ENCODE results near the gene SFSWAP. TPM values are rescaled to one million over a fixed set of nuclear protein-coding genes. Genes with fewer than 3 reads are reported as not detected.

Gene SFSWAP
- total and polyA plus RNA-seq, 2 of the 13 experiments (the other 11 are each of a cell fraction or from before 2014, with no cell fraction given) = 17.1 to 27.7 TPM

GRCh38 chr12:131752451-131752850 lies 41.6 kb downstream of the SFSWAP start:
- Histone ChIP-seq H3K9me3 (ENCODE audit: low read length) (no peaks in the 10 kb centered on the region), H3K4me1 (ENCODE audit: insufficient read depth, low read length) (no peaks in the 10 kb centered on the region), H3K36me3 (replicated peaks in 1 of 2; ENCODE audit: control insufficient read depth in 1 of 2, insufficient read depth in 2 of 2, low read length in 2 of 2) (peaks cover 31 to 80% of the 10 kb centered on the region in 2 experiments), H3K4me2 (ENCODE audit: low read depth, low read length) (no peak overlapping the region), H3K27me3 (ENCODE audit: control insufficient read depth in 1 of 2, insufficient read depth in 2 of 2, low read length in 2 of 2) (no peaks in the 10 kb centered on the region), H2AFZ (ENCODE audit: low read length) (no peak overlapping the region), H3K4me3 (replicated peaks in 1 of 3; ENCODE audit: insufficient read depth in 1 of 3, low read depth in 2 of 3, low read length in 3 of 3) (no peak overlapping the region), H3K27ac (ENCODE audit: extremely low read length, insufficient read depth, low read length) (no peak overlapping the region), H3K79me2 (ENCODE audit: insufficient read depth, low read length) (no peaks in the 10 kb centered on the region), H4K20me1 (ENCODE audit: insufficient read depth, low read length) (no peaks in the 10 kb centered on the region), H3K9ac (ENCODE audit: insufficient read depth, low read depth, low read length) (no peak overlapping the region)
- DNase-seq (ENCODE audit: low spot score) = no peak
- CTCF ChIA-PET (ENCODE audit: low intra/inter-chr PET ratio, low total read pairs) = no interaction called here
- no peak for ATAC-seq
- no peak for FAIRE-seq
- in situ Hi-C loops (cut with HindIII; ENCODE audit: extremely low pct_ligation_motif_present, low pct_unique_long_range_greater_than_20kb) (no loop called here), intact Hi-C loops (cut with micrococcal nuclease; ENCODE audit: unreplicated experiment) (no loop called here)
- WGBS (ENCODE audit: low lambda C conversion rate) = 100% methylated on average over 11 of the region's 11 CpGs
- POLR2A ChIA-PET = no interaction called here
- TF ChIP-seq SSRP1 (CRISPR knock-in tag; IDR thresholded peaks at IDR 0.05) = no peak
- no TSS peak for BruUV-seq (replicated peaks)

DNA sequence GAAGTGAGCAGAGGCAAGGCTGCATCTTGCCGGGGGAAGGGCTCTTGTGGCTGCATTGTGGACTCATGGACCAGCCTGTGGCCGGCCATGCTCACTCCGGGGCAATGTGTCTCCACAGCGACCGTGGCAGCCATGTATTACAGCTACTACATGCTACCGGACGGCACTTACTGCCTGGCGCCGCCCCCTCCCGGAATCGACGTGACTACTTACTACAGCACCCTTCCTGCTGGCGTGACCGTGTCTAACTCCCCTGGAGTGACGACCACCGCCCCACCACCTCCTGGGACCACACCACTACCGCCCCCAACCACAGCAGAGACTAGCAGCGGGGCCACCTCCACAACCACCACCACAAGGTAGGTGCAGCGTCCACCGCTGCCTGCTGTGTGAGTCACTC lies 42.1 kb downstream of the SFSWAP start:
- FAIRE-seq = no peak
- intact Hi-C loops (cut with micrococcal nuclease; ENCODE audit: unreplicated experiment) = no loop called here

DNA sequence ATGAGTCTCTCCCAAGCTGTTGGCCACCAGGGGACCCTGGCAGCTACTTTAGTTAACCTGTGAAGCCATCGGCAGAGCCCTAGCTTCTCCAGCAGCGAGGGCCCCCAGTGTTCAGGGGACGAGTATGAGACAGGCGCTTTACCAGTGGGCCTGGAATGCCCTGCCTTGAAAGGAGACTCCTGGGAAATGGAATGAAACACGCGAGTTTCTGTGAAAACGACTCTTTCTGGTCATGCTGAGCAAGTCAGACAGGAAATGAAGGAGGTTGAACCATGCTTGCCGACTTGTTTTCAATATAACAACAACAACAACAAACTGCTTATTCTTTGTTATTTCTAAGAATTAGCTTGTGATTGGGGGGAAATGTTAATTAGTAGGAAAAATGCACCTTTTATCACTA lies 42.9 kb downstream of the SFSWAP start:
- Histone ChIP-seq H3K4me1 (ENCODE audit: insufficient read depth, low read length) (no peaks in the 10 kb centered on the region), H3K36me3 (replicated peaks in 1 of 2; ENCODE audit: control insufficient read depth in 1 of 2, insufficient read depth in 2 of 2, low read length in 2 of 2) (peaks cover 36 to 86% of the 10 kb centered on the region in 2 experiments), H3K4me3 (replicated peaks in 1 of 3; ENCODE audit: insufficient read depth in 1 of 3, low read depth in 2 of 3, low read length in 3 of 3) (no peak overlapping the region), H3K79me2 (ENCODE audit: insufficient read depth, low read length) (no peaks in the 10 kb centered on the region), H3K27ac (ENCODE audit: extremely low read length, insufficient read depth, low read length) (no peak overlapping the region), H2AFZ (ENCODE audit: low read length) (no peak overlapping the region), H3K9me3 (ENCODE audit: low read length) (no peaks in the 10 kb centered on the region), H4K20me1 (ENCODE audit: insufficient read depth, low read length) (no peaks in the 10 kb centered on the region), H3K27me3 (ENCODE audit: control insufficient read depth in 1 of 2, insufficient read depth in 2 of 2, low read length in 2 of 2) (no peaks in the 10 kb centered on the region), H3K9ac (ENCODE audit: insufficient read depth, low read depth, low read length) (no peak overlapping the region), H3K4me2 (ENCODE audit: low read depth, low read length) (no peak overlapping the region)
- intact Hi-C loops (cut with micrococcal nuclease; ENCODE audit: unreplicated experiment) (no loop called here), in situ Hi-C loops (cut with HindIII; ENCODE audit: extremely low pct_ligation_motif_present, low pct_unique_long_range_greater_than_20kb) (no loop called here)
- FAIRE-seq = no peak
- POLR2A ChIA-PET = no interaction called here
- no peak for DNase-seq (ENCODE audit: low spot score)
- 99% methylated on average over 8 of the region's 8 CpGs for WGBS (ENCODE audit: low lambda C conversion rate)
- no peak; the same call in 2 of the 3 replicates for ATAC-seq
- CTCF ChIA-PET (ENCODE audit: low intra/inter-chr PET ratio, low total read pairs) = no interaction called here
- BruUV-seq (replicated peaks) = no TSS peak
- no peak for TF ChIP-seq MBD4 (IDR thresholded peaks at IDR 0.05; ENCODE audit: borderline replicate concordance, low read length)
- TF ChIP-seq, protein P1, sequence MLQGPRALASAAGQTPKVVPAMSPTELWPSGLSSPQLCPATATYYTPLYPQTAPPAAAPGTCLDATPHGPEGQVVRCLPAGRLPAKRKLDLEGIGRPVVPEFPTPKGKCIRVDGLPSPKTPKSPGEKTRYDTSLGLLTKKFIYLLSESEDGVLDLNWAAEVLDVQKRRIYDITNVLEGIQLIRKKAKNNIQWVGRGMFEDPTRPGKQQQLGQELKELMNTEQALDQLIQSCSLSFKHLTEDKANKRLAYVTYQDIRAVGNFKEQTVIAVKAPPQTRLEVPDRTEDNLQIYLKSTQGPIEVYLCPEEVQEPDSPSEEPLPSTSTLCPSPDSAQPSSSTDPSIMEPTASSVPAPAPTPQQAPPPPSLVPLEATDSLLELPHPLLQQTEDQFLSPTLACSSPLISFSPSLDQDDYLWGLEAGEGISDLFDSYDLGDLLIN (CRISPR knock-in tag; IDR thresholded peaks at IDR 0.05; ENCODE audit: borderline replicate concordance) = no peak
- TF ChIP-seq FIP1L1 (IDR thresholded peaks at IDR 0.05; ENCODE audit: borderline replicate concordance, insufficient read depth, low read depth, low read length) = no peak
- TF ChIP-seq STAT5B (CRISPR knock-in tag; IDR thresholded peaks at IDR 0.05) = no peak
- TF ChIP-seq NCOR1 (IDR thresholded peaks at IDR 0.05; ENCODE audit: borderline replicate concordance, low read length) = no peak
- no peak for TF ChIP-seq ZNF558 (CRISPR knock-in tag; IDR thresholded peaks at IDR 0.05; ENCODE audit: borderline replicate concordance)
- TF ChIP-seq ZNF737 (CRISPR knock-in tag; IDR thresholded peaks at IDR 0.05; ENCODE audit: borderline replicate concordance) = no peak

More for the DNA sequence above, 42.1 kb downstream of the SFSWAP start:
- no peaks in the 10 kb centered on the region for H3K4me1 ChIP-seq (ENCODE audit: insufficient read depth, low read length)
- H2AFZ ChIP-seq (ENCODE audit: low read length) = no peak overlapping the region
- no peaks in the 10 kb centered on the region for H3K27me3 ChIP-seq (ENCODE audit: control insufficient read depth in 1 of 2, insufficient read depth in 2 of 2, low read length in 2 of 2)
- no peak overlapping the region for H3K27ac ChIP-seq (ENCODE audit: extremely low read length, insufficient read depth, low read length)
- in situ Hi-C loops (cut with HindIII; ENCODE audit: extremely low pct_ligation_motif_present, low pct_unique_long_range_greater_than_20kb) = no loop called here
- BruUV-seq (replicated peaks) = no TSS peak
- DNase-seq (ENCODE audit: low spot score) = no peak
- no peak overlapping the region for H3K9ac ChIP-seq (ENCODE audit: insufficient read depth, low read depth, low read length)
- no peaks in the 10 kb centered on the region for H3K9me3 ChIP-seq (ENCODE audit: low read length)
- H3K4me3 ChIP-seq (replicated peaks in 1 of 3; ENCODE audit: insufficient read depth in 1 of 3, low read depth in 2 of 3, low read length in 3 of 3) = no peak overlapping the region
- ChIA-PET POLR2A (no interaction called here), CTCF (ENCODE audit: low intra/inter-chr PET ratio, low total read pairs) (no interaction called here)
- TF ChIP-seq NPAS2 (CRISPR knock-in tag; IDR thresholded peaks at IDR 0.05; ENCODE audit: borderline replicate concordance) (no peak), AGO2 (optimal IDR thresholded peaks at IDR 0.05; ENCODE audit: low read depth, low read length) (peak; percentile 28)
- 98% methylated on average over 18 of the region's 20 CpGs for WGBS (ENCODE audit: low lambda C conversion rate)
- ATAC-seq = no peak
- H3K4me2 ChIP-seq (ENCODE audit: low read depth, low read length) = no peak overlapping the region
- peaks cover 33 to 81% of the 10 kb centered on the region in 2 experiments for H3K36me3 ChIP-seq (replicated peaks in 1 of 2; ENCODE audit: control insufficient read depth in 1 of 2, insufficient read depth in 2 of 2, low read length in 2 of 2)
- no peaks in the 10 kb centered on the region for H4K20me1 ChIP-seq (ENCODE audit: insufficient read depth, low read length)
- no peaks in the 10 kb centered on the region for H3K79me2 ChIP-seq (ENCODE audit: insufficient read depth, low read length)
